Stimulated activated CD4-positive, alpha-beta T cell treated with anti-CD3 and anti-CD28 coated beads, Interleukin-15, amount 100 ng/mL, for 24 hours (primary cell): Measurements from ENCODE around the gene SIL1.
"Not testable (repeated sequence)": the region's sequence is repeated elsewhere in the genome, so short reads cannot be mapped to it uniquely, and the experiment has no call there.

Experiments
- DNase-seq: peaks from one replicate; pipeline ENCODE4 v3.0.0-alpha.2; 2020

SIL1 gene

DNA sequence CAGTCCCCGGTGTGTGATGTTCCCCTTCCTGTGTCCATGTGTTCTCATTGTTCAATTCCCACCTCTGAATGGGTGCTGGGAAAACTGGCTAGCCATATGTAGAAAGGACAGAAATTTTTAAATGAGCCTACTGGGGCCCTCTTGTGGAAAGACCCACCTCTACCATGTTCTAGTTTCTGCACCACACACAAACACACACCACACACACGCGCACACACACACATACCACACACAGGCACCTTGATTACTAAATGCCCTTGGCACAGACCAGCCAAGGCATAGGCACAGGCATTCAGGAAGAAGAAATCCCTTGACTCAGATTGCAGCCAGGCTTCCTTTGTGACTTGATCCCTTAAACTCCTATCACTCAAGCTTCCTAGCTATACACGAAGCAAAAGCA, 60.5 kb downstream of the SIL1 start:
- DNase-seq: no peak

DNA sequence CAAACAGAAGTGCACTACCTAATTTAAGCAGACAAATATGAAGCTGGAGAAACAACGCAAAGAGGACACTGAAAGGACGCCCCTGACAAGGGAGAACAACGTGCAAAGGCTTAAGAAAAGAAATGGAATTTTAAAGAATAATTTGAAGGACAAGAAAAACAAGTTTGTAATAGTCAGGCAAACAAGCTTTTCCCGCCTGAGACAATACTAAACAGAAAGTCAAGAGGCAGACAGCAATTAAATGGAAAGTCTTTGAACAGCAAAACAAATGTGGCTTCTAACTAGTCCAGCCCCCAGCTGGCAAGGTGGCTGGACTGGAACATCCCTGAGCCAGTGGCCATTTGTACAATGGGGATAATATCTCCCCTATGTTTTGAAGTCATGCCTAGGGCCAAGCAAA, 63.3 kb downstream of the SIL1 start:
- DNase-seq: no peak

DNA sequence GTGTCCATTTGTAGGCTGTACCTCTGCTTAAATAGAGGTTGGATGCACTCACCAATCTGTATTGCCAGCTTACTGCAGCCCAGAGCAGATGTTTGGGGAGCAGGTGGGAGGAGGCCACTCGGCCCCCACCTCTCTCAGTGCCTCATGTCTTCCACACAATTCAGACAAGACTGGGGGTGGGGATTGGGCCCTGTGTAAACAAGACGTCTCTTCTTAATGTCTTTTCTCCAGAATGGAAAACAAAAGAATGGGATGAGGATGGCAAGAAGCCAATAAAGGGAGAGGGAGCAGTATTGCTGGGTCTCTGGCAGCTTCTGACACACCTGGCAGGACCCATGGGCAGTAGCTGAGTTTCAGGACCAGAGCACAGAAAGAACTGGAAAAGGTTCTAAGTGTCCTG, 64.9 kb downstream of the SIL1 start:
- no peak for DNase-seq

DNA sequence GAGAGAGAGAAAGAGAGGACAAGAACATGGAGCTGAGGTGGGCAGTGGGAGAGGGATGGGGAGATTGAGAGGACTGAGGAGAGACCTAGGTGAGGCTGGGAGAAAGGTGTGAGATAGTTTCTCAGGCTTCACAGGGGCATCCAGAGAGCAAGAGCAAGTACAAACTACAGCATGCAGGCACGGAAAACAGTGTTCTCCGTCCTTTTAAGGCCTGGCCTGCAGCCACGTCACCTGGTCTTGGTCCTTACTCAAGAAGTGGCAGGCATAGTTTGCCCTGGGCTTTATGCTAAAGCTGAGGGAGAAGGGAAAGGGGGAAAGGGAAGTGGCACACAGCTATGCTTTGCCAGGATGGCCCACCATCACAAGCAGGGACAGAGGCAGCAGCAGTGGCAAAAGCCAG, 65.7 kb downstream of the SIL1 start:
- DNase-seq: no peak

DNA sequence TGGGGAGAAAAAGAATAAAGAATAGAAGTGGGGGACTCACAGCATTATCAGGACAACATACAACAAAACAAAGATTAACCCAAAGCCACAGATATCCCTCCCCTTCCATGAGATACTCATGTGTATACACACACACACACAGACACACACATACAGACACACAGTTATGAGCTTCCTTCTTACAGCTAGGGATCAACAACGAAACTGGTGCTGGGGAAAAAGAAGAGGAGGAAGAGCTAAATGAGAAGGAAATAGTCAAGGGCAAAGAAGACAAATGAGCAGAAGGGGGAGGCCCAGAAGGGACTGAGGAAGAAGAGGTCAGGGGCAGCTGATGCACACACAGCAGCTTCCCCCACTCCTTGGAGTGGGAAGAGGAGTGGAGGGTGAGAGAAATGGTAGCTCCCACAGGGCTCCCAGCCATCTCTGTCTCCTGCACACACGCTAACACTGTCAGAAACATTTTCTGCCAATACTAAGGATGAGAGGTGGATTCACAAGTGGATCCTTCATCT, 66.2 kb downstream of the SIL1 start:
- DNase-seq: no peak

DNA sequence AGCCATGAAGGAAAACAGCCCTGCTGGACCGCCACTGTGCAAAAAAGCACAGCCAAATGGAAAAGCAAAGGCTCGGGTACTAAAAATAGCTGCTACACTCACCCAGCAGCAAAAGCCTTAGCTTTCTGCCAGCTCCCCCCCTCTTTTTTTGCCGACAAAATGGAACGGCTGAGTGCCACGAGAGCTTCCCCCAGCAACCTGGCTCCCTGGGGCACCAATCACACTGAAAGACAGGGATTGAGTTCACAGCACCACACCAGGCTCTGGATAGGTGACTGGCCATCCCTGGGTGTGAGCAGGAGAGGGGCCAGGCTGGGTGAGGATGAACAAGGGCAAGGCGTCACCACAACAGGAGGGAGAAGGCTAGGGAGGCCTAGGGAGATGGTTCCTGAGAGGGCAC, 66.7 kb downstream of the SIL1 start:
- no peak for DNase-seq

DNA sequence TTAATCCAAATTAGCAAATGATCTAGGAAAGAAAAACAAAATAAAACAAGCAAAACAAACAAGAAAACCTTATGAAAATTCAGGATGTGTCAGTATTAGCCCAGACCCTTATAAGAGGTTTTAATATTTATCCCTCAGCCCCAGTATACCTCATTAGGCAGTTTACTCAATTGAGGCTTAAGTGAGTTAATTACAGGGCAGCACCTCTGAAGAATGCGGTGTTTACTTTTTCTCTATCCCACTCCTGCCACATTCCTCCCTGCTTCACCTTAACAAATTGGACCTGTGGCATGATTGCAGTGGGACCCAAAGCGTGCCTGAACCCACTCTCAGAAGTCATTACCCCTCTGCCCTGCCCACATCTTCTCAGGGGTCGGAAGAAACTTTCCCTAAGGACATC, 67.1 kb downstream of the SIL1 start:
- DNase-seq: no peak

DNA sequence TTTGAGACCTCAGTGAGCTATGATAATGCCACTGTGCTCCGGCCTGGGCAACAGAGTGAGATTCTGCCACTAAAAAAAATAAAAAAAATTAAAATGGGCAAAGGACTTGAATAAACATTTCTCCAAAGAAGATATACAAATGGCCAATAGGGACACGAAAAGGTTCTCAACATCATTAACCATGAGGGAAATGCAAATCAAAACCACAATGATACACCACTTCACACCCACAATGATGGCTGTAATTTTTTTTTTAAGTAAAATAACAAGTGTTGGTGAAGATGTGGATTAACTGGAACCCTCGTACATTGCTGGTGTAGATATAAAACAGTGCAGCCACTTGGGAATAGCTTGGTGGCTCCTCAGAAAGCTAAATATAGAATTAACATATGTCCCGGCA, 68.0 kb downstream of the SIL1 start:
- no peak for DNase-seq

DNA sequence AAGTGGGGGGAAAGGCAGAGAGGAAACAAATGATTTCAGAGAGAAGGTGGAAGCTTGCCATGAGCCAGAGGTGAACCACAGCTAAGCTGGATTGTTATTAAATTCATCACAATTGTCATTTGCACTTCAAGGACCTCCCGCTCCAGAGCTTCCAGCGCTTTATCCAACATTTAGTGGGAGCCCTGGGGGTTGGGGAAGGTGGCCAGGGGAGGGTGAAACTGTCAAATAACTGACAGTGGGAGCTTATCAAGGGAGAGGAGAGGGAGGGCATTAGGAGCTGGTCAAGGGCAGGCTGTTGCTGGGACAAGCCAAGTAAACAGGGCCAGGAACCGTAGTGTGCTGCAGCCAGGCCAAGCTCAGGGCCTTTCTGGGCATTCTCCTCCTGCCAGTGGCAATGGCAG, 71.5 kb downstream of the SIL1 start:
- DNase-seq: no peak

DNA sequence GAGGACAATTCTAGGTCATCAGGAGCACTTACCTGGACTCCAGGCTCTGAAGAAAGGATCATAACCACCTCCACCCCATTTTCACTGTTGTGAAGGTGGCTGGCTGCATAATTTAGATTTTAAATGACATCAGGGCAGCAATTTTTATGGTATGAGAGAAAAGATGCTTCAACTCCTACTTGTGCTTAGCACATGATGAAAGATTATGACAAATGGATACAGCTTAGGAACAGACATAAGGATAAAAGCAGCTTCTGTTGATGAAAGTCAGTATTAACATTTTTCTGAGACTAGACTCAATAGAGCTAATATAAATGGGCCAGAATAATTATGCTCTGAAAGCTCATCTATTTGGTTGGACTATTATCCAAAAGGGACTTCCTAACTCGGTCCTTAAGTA, 72.2 kb downstream of the SIL1 start:
- no peak for DNase-seq

DNA sequence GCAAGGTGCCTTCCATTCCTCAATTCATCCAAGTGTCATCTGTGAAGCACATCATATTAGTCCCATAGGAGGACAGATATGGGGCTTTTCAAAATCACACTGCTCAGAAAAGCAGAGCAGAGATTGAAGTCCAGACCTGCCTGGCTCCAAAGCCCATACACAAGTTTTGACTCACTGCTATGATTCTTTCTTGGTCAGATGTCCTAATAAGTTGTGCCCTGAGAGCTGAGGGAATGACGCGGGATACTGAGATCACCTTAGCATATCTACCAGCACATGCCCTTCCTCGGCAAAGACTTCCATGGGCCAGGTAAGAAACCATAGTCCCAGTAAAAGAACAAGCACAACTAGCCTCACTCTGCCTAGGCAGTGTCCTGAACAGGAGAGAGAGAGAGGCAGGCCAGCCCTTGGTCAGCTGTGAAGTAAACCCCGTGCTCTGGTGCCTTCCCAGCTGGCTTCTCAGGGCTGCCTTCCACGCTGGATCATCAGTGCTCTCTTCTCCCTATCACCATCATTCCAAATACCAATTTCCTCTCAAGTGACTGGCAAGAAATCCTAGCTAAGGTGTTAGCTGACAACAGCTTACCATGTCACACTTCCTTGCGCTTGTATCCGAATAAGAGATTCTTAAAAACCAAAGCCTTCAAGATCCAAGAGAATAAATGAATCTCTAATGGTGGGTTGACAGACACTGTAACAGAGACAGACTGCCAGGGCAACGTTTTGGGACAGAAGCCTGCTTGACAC, 73.2 kb downstream of the SIL1 start:
- DNase-seq: no peak

DNA sequence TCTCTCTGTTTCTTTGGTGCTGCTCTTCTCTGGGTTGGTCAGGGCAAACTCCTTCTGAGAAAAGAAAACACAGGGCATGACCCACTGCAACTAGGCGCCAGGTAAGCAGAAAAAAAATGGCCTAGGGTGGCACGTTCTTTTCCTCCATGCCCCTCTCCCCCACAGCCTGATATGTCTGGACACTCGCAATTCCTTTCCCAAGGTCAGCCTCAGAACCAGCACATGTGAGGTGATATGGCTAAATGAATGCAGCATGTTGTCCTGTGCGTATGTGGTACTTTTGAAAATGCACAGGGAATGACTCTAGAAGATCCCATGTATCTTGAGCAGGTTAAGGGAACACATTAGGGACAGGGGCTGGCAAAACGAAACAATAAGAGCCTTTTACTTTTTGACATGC, 77.0 kb downstream of the SIL1 start:
- no peak for DNase-seq

DNA sequence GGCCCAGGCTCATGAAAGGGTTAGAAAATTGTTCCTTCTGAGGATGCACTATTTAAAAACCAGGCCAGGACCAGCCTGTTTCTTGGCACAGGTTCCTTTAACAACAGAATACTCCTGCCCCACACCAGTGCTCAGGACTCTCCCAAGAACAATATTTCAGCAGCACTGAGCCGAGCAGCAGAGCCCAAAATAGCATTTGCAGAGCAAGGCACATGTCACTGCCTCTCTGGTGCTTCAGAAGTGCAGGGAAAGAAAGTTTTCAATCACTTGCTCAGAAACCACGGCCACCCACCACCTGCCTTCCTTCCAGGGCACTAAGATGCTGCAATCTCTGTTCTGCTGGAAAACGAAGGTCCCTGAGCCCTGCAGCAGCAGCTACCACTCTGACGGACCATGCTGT, 77.6 kb downstream of the SIL1 start:
- no peak for DNase-seq

DNA sequence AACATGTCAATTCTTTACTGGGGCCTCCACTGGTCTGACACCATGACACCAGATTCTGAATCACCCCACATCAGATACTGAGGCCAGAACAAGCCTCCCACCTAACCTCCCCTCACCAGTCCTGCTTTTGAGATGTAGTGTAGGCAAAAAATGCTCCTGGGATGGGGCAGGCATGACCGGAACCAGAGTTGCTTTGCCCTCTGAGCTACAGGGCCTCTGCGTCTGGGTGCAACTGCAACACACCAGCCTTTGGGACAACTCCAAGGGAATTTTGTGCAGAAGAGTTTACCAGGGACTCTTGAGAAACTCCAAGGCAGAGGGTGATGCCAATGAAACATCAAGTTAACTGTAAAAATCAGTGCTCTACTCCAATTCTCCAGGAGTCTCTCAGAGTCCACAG, 79.4 kb downstream of the SIL1 start:
- DNase-seq: no peak

DNA sequence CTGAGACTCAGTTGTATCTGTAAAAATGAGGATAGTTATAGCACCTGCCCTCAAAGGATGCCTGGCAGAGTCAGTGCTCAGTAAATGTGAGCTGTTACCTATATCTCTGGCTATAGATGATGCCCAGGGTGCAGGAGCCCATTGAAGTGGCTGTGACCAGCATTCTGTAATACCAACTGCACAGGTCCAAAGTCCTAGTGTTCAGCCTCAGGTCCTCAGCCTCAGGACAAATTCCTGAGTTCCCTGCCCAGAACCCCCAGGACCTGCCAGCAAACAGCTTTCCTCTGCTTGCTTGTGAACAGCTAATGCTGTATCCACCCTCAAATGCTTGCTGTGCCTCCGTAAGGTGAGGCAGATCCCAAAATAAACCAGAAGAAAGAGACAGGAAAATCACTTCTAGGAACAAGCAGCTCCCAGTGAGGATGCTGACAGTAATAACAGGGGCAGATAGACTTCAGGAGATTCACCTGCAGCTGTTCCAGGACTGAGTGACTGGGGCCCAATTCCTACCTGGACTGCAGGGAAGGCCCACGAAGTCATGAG, 80.8 kb downstream of the SIL1 start:
- no peak for DNase-seq

DNA sequence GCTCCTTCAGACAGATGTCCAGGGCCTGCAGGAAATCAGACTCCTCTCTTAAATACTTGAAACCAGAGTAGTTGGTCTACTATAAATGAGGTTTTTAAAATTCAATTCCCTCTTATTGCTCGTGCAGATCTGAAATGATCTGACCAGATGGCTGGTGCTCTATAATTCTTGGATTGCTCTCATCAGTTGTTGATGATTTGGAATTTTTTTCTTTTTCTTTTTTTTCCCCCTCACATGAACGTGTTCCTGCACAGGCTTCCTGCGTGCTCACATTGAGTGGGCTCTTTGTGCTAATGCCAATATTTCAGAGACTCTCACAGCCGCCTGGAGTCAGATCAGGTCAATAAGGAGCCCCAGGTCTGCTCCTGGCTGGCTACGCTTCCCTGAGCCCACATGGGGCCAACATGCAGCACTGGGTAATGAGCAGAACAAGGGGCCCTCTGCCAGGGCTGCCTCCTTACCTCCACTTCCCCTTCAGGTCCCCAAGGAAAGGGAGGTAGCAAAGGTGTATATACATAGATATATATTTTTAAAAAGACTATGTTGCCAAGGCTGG, 82.0 kb downstream of the SIL1 start:
- DNase-seq: no peak

DNA sequence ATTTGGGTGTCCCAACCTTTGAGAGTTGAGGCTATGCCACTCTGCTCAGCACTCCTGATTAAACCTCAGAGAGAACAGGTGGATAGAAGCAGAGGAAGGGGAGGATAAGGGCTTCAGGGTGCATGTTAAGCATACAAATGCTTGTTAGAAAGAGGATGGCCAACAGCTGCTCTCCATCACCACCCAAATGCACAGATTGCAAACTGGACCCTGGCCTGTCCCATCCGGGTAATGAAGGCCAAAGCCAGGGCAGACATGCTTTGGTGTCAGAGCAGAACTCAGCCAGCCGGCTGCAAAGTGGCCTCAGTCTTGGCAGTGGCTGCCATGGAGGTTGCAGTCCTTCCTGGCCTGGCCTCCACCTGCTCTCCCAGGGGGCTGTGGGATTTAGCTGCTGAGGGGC, 84.3 kb downstream of the SIL1 start:
- no peak for DNase-seq

DNA sequence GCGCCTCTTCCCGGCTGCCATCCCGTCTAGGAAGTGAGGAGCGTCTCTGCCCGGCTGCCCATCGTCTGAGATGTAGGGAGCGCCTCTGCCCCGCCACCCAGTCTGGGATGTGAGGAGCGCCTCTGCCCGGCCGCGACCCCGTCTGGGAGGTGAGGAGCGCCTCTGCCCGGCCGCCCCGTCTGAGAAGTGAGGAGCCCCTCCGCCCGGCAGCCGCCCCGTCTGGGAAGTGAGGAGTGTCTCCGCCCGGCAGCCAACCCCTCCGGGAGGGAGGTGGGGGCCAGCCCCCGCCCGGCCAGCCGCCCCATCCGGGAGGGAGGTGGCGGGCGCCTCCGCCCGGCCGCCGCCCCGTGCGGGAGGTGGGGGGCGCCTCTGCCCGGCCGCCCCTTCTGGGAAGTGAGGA, 85.8 kb downstream of the SIL1 start:
- DNase-seq: not testable (repeated sequence)

DNA sequence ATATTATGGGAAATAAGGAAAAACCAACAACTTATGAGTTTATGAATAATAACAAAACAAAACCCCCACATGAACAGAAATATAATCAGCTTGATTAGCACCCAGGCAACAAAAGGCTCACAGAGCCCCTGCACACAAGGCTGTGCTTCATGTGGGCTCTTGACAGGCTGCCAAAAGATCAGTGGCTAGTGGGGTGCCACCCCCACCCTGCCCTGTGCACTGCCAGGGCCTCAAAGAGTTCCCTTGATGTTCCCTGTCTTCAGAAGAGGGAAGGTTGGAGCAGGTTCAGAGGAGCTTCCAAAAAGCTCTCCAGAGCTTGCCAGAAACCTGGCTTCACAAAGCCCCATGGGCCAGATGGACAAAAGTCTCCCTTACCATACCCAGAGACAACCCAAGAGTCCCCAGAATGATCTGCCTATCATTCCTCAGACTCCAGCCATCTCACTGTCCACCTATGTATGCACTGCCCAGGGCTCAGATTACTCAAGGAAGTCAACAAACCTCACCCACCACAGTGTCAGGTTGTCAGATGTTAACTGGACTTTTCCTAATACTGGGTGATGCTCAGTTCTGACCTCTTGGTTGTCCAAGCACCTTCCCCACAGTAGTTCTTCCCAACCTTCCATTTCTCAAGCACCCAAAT, 87.5 kb downstream of the SIL1 start:
- DNase-seq: no peak

DNA sequence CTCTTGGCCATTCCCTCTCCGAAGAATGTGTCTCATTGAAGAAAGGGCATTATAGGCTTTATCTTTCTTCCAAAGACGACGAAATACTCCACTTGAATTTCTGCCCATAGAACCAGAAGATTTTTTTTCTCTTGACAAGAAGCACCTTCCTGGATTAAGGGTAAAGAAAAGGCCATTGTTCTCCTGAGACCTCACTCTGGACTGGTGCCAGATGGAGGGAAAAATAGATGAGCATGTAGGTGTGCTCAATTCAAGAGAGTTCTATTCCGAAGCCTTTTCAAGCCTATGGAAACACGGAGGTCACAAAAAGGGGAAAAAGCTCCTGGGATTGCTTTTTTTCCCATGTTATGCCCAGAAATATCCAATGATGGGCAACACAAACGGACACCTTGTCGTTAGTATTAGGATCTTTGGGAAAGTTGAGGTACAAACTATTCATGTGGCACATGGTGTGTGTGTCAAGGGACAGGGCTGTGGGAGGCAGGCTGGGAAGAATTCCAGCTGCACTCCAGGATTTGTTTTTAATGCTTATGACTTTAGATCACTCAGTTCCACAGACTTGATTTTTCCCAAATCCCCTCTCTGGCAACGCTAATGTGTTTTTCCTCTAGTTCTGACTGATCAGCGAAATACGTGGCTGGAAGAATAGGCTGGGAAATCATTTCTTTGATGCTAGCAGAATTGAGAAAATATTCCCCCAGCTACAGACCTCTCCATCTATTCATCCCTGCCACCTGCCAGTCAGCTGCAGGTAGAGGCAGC, 89.9 kb downstream of the SIL1 start:
- no peak for DNase-seq

DNA sequence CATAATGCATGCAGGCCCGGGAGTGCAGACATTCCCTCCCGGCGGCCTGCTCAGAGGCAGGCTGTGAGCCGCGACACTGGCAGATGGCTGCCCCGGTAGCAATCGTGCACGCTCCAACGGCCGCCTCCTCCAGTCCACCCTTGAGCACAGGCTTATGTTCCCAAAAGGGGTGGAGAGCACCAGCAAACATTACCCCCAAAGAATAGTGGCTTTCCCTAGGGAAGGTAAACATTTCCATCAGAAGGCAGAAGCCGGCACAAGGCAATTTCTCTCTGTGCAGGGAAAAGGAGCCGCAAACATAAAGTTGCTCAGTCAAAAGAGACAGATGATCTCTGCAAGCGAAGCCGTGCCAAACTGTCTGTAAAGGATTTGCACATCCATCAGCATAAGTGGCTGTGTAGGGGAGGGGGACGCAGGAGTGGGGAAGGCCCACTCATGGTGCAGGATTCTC, 92.5 kb downstream of the SIL1 start:
- no peak for DNase-seq

DNA sequence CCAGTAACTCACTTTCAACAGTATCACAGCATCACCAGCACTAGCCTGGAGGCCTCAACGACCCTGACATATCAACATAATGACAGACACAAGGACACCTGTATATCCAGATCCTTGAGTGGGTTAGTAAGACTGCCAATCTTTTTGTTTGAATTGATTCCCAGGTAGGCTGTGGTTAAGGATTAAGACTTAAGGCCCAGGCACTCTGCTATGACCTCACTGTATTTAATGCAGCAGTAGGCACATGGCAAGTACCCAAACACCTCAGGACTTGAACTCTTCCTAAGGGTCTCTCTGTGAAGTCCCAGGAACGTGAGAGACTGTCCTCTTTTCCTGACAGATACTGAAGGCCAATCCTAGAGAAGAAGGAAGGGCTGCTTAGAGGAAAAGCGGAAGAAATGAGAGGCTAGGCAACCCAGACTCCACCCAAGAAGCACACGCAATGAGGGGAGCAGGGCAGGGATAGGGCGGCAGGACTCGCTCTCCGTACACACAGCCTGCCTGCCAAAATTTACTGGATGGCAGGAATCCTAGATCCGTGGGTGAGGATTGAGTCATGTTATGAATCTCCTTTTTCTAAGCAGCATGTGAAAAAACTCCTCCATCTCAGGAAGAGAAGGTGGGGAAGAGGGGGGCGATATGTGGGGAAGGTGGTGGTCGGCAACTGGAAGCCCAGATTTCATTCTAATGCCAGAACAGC, 93.4 kb downstream of the SIL1 start:
- DNase-seq: no peak

DNA sequence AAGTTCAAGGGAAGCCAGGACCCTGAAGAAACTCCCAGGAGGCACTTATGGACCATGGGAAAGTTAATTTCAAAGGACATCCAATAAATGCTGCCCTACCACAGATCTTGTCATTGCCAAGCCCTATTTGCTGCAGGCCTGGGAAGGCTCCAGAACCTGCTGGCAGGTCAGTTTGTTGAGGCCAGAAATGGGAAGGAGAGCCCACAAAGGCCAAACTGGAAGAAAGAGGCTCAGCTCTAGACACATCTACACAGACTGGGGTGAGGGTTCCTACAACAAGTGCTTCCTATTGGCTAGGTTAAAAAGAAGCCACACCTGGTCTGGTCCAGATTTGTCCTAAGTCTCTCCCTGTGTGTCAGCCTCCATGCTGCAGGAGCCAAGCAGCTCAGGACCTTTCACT, 94.4 kb downstream of the SIL1 start:
- DNase-seq: no peak
